Measurements from ENCODE around the gene TMEM184A.

Gene TMEM184A

GRCh38 chr7:1538544-1539180, 17.3 kb downstream of the TMEM184A start:
- no peak for DNase-seq

- peak; percentile 97 for DNase-seq
These were observed 18.2 kb downstream of the TMEM184A start for GRCh38 chr7:1537535-1538412.

- peak; percentile 95 for DNase-seq
These were observed 19.1 kb downstream of the TMEM184A start for GRCh38 chr7:1536743-1537534.

GRCh38 chr7:1536455-1536742, 19.6 kb downstream of the TMEM184A start:
- no peak for DNase-seq

GRCh38 chr7:1535701-1536454, 20.1 kb downstream of the TMEM184A start:
- no peak for DNase-seq

- DNase-seq, result no peak
These were observed 20.9 kb downstream of the TMEM184A start for GRCh38 chr7:1535100-1535458.

GRCh38 chr7:1534330-1535099, 21.5 kb downstream of the TMEM184A start:
- no peak for DNase-seq

GRCh38 chr7:1533547-1534329, 22.3 kb downstream of the TMEM184A start:
- DNase-seq, result peak; percentile 56

GRCh38 chr7:1533255-1533546, 22.8 kb downstream of the TMEM184A start:
- no peak for DNase-seq

GRCh38 chr7:1532456-1533254, 23.4 kb downstream of the TMEM184A start:
- DNase-seq, result peak; percentile 58

GRCh38 chr7:1531979-1532455, 24.0 kb downstream of the TMEM184A start:
- DNase-seq, result no peak

GRCh38 chr7:1531263-1531978, 24.6 kb downstream of the TMEM184A start:
- no peak for DNase-seq

- no peak for DNase-seq
These were observed 25.1 kb downstream of the TMEM184A start for GRCh38 chr7:1530946-1531262.

GRCh38 chr7:1529383-1530116, 26.5 kb downstream of the TMEM184A start:
- DNase-seq, result no peak

- DNase-seq, result no peak
These were observed 29.7 kb downstream of the TMEM184A start for GRCh38 chr7:1526271-1526754.

- no peak for DNase-seq
These were observed 30.6 kb downstream of the TMEM184A start for GRCh38 chr7:1525409-1525808.

GRCh38 chr7:1523844-1524243, 32.2 kb downstream of the TMEM184A start:
- no peak for DNase-seq

- no peak for DNase-seq
These were observed 32.8 kb downstream of the TMEM184A start for GRCh38 chr7:1523208-1523607.

GRCh38 chr7:1521456-1521855, 34.5 kb downstream of the TMEM184A start:
- no peak for DNase-seq
